ENCODE data around the gene ACP1.

- TF ChIP-seq CTCF (IDR thresholded peaks at IDR 0.05) = no peak
- no peak for TF ChIP-seq POLR2A (IDR thresholded peaks at IDR 0.05)
- TF ChIP-seq EP300 (IDR thresholded peaks at IDR 0.05) = no peak
These were observed 15.2 kb upstream of the ACP1 start for GRCh38 chr2:249538-250042.
